Loucy (cell line): Measurements from ENCODE around the gene GDA.
"Not testable (repeated sequence)": the region's sequence is repeated elsewhere in the genome, so short reads cannot be mapped to it uniquely, and the experiment has no call there.

Source experiments
- H2AFZ ChIP-seq: fragments of 200-600 bp; sonication (generic); 2 replicates; pipeline ENCODE4 v1.6.0; 2016; ENCODE audit warnings: antibody characterized with exemption, mild to moderate bottlenecking, low read length, moderate library complexity
- H3F3A ChIP-seq: fragments of 200-600 bp; 2 replicates; pipeline ENCODE4 v1.6.0; 2016; ENCODE audit warnings: antibody characterized with exemption, low read depth, mild to moderate bottlenecking
- H3K27me3 ChIP-seq: fragments of 200-600 bp; sonication (generic); 2 replicates; pipeline ENCODE4 v1.6.1; 2014; ENCODE audit warnings: low read length, mild to moderate bottlenecking; ENCODE audit not compliant: insufficient read depth, poor library complexity, severe bottlenecking
- H3K36me3 ChIP-seq: fragments of 200-600 bp; sonication (generic); 2 replicates; pipeline ENCODE4 v1.6.1; 2016; ENCODE audit warnings: low read length; ENCODE audit not compliant: insufficient read depth
- H3K4me1 ChIP-seq: fragments of 200-600 bp; sonication (generic); 2 replicates; pipeline ENCODE4 v1.5.1; 2014; ENCODE audit warnings: low read length, mild to moderate bottlenecking; ENCODE audit not compliant: insufficient read depth, poor library complexity, severe bottlenecking
- H3K4me2 ChIP-seq: fragments of 200-600 bp; sonication (generic); 2 replicates; pipeline ENCODE4 v1.6.0; 2014; ENCODE audit warnings: antibody characterized with exemption, low read length, low read depth, mild to moderate bottlenecking; ENCODE audit not compliant: poor library complexity, severe bottlenecking
- H3K4me3 ChIP-seq: fragments of 200-600 bp; sonication (generic); 2 replicates; pipeline ENCODE4 v1.5.1; 2014; ENCODE audit warnings: low read length, mild to moderate bottlenecking, mixed read lengths; ENCODE audit not compliant: poor library complexity, severe bottlenecking
- H3K79me2 ChIP-seq: fragments of 200-600 bp; sonication (generic); 2 replicates; pipeline ENCODE4 v1.6.1; 2014; ENCODE audit warnings: low read length; ENCODE audit not compliant: insufficient read depth
- H3K9ac ChIP-seq: fragments of 200-600 bp; sonication (generic); 2 replicates; pipeline ENCODE4 v1.6.0; 2014; ENCODE audit warnings: mild to moderate bottlenecking, low read depth, low read length, moderate library complexity; ENCODE audit not compliant: poor library complexity, severe bottlenecking
- H3K9me2 ChIP-seq: fragments of 200-600 bp; sonication (generic); replicated peaks from 2 replicates; pipeline ENCODE4 v1.6.1; 2016; ENCODE audit warnings: low read depth, low read length, mixed read lengths
- H3K9me3 ChIP-seq: fragments of 200-600 bp; sonication (generic); 2 replicates; pipeline ENCODE4 v1.6.1; 2014; ENCODE audit warnings: mild to moderate bottlenecking, antibody characterized with exemption, low read length, low read depth; ENCODE audit not compliant: insufficient read depth
- H4K20me1 ChIP-seq: fragments of 200-600 bp; sonication (generic); 2 replicates; pipeline ENCODE4 v1.6.0; 2014; ENCODE audit warnings: antibody characterized with exemption, low read length, mild to moderate bottlenecking; ENCODE audit not compliant: insufficient read depth, poor library complexity, severe bottlenecking
- EZH2phosphoT487 ChIP-seq: fragments of 200-600 bp; IDR thresholded peaks from 2 replicates; pipeline ENCODE4 v1.6.1; 2018; ENCODE audit warnings: antibody characterized with exemption, mild to moderate bottlenecking, moderate library complexity, borderline replicate concordance
- TF ChIP-seq, protein P1 (sequence below): fragments of 200-600 bp; sonication (generic); conservative IDR thresholded peaks from 2 replicates; pipeline ENCODE4 v1.5.1; 2014; ENCODE audit warnings: mild to moderate bottlenecking, antibody characterized with exemption, low read length

Gene GDA

GRCh38 chr9:72289401-72289800 lies 140.2 kb downstream of the GDA start:
- no peak for TF ChIP-seq EZH2phosphoT487
- TF ChIP-seq, protein P1, sequence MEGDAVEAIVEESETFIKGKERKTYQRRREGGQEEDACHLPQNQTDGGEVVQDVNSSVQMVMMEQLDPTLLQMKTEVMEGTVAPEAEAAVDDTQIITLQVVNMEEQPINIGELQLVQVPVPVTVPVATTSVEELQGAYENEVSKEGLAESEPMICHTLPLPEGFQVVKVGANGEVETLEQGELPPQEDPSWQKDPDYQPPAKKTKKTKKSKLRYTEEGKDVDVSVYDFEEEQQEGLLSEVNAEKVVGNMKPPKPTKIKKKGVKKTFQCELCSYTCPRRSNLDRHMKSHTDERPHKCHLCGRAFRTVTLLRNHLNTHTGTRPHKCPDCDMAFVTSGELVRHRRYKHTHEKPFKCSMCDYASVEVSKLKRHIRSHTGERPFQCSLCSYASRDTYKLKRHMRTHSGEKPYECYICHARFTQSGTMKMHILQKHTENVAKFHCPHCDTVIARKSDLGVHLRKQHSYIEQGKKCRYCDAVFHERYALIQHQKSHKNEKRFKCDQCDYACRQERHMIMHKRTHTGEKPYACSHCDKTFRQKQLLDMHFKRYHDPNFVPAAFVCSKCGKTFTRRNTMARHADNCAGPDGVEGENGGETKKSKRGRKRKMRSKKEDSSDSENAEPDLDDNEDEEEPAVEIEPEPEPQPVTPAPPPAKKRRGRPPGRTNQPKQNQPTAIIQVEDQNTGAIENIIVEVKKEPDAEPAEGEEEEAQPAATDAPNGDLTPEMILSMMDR = no peak
- Histone ChIP-seq H3K36me3 (no peaks in the 10 kb centered on the region), H3K4me3 (no peak overlapping the region), H3K9me2 (no peaks in the 10 kb centered on the region), H3K9me3 (no peaks in the 10 kb centered on the region), H4K20me1 (no peaks in the 10 kb centered on the region), H3K4me1 (no peaks in the 10 kb centered on the region), H3K9ac (no peak overlapping the region), H2AFZ (no peak overlapping the region), H3K27me3 (no peaks in the 10 kb centered on the region), H3K79me2 (no peaks in the 10 kb centered on the region), H3K4me2 (no peak overlapping the region), H3F3A (no peaks in the 10 kb centered on the region)

DNA sequence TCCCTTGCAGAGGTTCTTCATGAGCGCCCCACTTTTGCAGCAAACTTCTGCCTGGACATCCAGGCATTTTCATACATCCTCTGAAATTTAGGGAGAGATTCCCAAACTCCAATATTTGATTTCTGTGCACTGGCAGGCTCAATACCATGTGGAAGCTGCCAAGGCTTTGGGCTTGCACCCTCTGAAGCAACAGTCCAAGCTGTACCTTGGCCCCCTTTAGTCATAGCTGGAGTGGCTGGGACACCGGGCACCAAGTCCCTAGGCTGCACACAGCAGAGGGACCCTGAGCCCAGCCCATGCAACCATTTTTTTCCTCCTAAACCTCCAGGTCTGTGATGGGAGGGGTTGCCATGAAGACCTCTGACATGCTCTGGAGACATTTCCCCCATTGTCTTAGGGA lies 141.1 kb downstream of the GDA start:
- Histone ChIP-seq H3K27me3 (no peaks in the 10 kb centered on the region), H3K9ac (no peak overlapping the region), H2AFZ (no peak overlapping the region), H3K9me2 (no peaks in the 10 kb centered on the region), H3F3A (no peaks in the 10 kb centered on the region), H3K36me3 (no peaks in the 10 kb centered on the region), H3K4me1 (no peaks in the 10 kb centered on the region), H3K79me2 (no peaks in the 10 kb centered on the region), H3K9me3 (no peaks in the 10 kb centered on the region), H4K20me1 (no peaks in the 10 kb centered on the region), H3K4me3 (no peak overlapping the region), H3K4me2 (no peak overlapping the region)
- no peak for TF ChIP-seq EZH2phosphoT487
- TF ChIP-seq, protein P1 = no peak

DNA sequence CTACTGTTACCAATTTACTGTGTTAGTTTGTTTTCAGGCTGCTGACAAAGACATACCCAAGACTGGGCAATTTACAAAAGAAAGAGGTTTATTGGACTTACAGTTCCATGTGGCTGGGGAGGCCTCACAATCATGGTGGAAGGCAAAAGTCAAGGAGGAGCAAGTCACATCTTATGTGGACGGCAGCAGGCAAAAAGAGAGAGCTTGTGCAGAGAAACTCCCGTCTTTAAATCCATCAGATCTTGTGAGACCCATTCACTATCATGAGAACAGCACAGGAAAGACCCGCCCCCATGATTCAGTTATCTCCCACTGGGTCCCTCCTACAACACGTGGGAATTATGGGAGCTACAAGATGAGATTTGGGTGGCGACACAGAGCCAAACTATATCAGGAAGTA lies 142.3 kb downstream of the GDA start:
- not testable (repeated sequence) for H3K9ac ChIP-seq, H3K9me2 ChIP-seq

GRCh38 chr9:72292256-72292682 lies 143.0 kb downstream of the GDA start:
- Histone ChIP-seq H3K9me3 (no peaks in the 10 kb centered on the region), H3K4me2 (no peak overlapping the region), H3K9ac (no peak overlapping the region), H3K79me2 (no peaks in the 10 kb centered on the region), H3K9me2 (no peaks in the 10 kb centered on the region), H2AFZ (no peak overlapping the region), H3K4me3 (no peak overlapping the region), H4K20me1 (no peaks in the 10 kb centered on the region), H3F3A (no peaks in the 10 kb centered on the region), H3K36me3 (no peaks in the 10 kb centered on the region), H3K27me3 (no peaks in the 10 kb centered on the region), H3K4me1 (no peaks in the 10 kb centered on the region)
- no peak for TF ChIP-seq EZH2phosphoT487
- TF ChIP-seq, protein P1 = peak; percentile 65

More for the DNA sequence above, 142.3 kb downstream of the GDA start:
- not testable (repeated sequence) for H3K4me2 ChIP-seq, H2AFZ ChIP-seq, H3K36me3 ChIP-seq, H3K4me1 ChIP-seq, H3K4me3 ChIP-seq, H3K9me3 ChIP-seq, H4K20me1 ChIP-seq, H3K79me2 ChIP-seq, H3K27me3 ChIP-seq, H3F3A ChIP-seq
